DND-41 (cell line): ENCODE measurements around the gene DGKI.

Experiments used
- EZH2 ChIP-seq: IDR thresholded peaks from 3 replicates; pipeline ENCODE4 v1.6.1; 2012; ENCODE audit warnings: borderline replicate concordance, low read depth, mild to moderate bottlenecking, moderate library complexity, low read length, inconsistent platforms; ENCODE audit not compliant: severe bottlenecking
- TF ChIP-seq, protein P1 (sequence below): IDR thresholded peaks from 2 replicates; pipeline ENCODE4 v1.5.1; 2012; ENCODE audit warnings: borderline replicate concordance, low read length, moderate library complexity, mild to moderate bottlenecking; ENCODE audit not compliant: poor library complexity, severe bottlenecking; ENCODE audit errors: extremely low read depth

DNA sequence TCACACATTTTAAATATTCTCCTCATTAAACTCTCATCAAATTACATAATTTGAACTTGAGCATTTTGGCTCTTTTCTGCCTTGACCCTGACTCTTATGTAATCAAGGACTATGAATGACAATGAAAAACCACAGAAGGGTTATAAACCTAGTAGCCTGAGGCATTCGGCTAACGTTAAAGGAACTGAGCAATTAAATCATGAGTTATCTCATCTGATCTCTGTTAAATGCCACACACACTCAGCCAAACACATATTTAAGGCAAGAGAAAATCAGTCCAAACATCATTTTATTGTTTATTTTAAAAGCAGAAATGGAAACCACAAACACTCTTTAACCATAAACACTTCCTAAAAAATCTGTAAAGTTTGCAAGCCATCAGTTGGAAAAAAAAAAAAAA lies 204.3 kb downstream of the DGKI start:
- TF ChIP-seq, protein P1, sequence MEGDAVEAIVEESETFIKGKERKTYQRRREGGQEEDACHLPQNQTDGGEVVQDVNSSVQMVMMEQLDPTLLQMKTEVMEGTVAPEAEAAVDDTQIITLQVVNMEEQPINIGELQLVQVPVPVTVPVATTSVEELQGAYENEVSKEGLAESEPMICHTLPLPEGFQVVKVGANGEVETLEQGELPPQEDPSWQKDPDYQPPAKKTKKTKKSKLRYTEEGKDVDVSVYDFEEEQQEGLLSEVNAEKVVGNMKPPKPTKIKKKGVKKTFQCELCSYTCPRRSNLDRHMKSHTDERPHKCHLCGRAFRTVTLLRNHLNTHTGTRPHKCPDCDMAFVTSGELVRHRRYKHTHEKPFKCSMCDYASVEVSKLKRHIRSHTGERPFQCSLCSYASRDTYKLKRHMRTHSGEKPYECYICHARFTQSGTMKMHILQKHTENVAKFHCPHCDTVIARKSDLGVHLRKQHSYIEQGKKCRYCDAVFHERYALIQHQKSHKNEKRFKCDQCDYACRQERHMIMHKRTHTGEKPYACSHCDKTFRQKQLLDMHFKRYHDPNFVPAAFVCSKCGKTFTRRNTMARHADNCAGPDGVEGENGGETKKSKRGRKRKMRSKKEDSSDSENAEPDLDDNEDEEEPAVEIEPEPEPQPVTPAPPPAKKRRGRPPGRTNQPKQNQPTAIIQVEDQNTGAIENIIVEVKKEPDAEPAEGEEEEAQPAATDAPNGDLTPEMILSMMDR: no peak
- TF ChIP-seq EZH2: no peak
